Skin of body (tissue), 2 donors: ENCODE data around the gene FRZB. TPM values are rescaled to one million over a fixed set of nuclear protein-coding genes. Genes with fewer than 3 reads are reported as not detected.
"Not testable (repeated sequence)": the region's sequence is repeated elsewhere in the genome, so short reads cannot be mapped to it uniquely, and the experiment has no call there.

Experiments
- DNase-seq: peaks from one replicate; lab custom pipeline; 2025; lab: John Stamatoyannopoulos, UW
- total RNA-seq: library from RNA; depleted of rRNA; stranded (reverse); fragments of >200 nt; gene quantifications from one replicate; pipeline ENCODE4 v1.2.3, GENCODE V29; 2014

The FRZB gene, protein sequence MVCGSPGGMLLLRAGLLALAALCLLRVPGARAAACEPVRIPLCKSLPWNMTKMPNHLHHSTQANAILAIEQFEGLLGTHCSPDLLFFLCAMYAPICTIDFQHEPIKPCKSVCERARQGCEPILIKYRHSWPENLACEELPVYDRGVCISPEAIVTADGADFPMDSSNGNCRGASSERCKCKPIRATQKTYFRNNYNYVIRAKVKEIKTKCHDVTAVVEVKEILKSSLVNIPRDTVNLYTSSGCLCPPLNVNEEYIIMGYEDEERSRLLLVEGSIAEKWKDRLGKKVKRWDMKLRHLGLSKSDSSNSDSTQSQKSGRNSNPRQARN
- 8.1 TPM for total RNA-seq

DNA sequence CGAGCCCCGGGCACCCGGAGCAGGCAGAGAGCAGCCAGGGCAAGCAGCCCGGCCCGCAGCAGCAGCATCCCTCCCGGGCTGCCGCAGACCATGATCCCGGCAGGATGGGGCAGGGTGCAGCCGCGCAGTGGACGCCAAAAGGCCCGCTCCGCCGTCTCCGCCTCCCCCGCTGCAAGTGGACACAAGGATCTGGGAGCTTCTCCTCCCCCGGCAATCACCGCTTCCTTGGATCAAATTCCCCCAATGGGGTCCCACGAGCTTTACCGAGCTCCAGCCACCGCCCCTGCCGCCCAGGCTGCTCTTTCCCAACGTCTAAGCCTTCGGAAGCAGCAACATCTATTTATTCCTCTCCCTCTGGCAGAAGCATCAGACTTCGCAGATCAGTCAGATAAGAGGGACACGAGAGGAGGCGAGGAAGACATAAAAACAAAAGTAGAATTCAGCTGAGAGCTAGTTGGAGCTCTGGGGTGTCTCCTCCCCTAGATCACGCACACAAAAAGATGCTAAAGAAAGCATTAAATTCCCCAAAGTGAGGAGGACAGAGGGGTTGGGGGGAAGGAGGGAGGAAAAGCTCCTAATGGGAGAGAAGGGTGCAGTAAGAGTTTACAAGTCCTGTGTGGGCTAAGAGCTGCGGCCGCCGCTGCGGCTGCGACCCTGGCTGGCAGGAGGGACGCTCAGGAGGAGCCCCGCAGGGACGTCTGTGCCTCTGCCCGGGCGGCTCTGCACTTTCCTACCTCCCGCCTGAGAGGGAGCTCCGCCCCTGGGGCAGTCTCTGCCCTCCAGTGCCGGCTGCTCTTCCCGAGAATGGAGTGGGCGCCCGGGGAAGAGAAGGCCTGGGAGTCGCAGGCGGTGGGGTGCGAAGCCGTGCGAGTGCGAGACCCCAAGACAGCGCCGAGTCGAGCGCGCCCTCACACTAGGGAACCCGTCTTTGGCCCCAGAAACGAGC, at the start of gene FRZB:
TSS of gene FRZB (minus strand) at position 177 of the 946 bp plus-strand sequence. CDS start at position 92, 85 bp downstream.
- peak; percentile 59 for DNase-seq

DNA sequence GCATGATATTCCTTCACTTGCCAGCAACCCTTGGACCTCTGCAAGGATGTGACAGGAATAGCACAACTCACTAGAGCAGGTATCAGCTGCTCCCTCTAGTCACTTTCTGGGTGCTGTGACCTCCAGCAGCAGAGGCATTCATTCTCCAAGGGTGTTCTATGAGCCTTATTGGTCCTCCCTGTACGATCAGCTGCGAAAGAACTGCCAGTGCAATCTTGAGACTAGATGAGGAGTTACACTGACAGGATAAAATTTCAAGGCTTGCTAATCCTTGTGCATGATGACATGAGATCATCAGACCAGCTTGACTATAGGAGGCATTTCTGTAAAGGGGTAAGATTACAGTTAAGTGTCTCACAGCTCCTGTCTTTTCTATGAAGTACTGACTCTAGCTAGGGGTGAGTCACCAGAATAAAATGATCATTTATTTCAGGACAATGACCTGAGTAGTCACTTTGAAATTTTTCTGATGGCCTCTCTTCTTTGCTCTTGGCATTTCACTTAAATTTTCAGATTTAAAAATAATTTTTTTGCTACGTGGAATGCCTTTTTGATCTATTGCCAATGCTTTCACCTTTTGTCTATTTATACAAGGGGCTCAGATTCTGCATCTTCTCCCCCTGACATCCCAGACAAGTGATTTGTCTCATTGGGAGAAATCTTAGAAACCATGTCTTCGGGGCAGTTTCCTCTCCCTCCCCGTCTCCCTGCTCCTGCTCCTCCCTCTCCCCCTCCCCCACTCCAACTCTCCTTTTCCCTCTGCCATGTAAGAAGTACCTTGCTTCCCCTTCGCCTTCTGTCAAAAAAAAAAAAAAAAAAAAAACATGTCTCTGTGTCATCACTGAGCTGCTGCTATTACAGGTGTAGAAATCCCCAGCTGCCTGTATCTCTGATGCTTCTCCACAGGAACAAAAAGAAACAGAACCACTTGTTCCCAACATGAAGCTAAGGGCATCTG, 49.2 kb upstream of the FRZB start:
- DNase-seq: no peak

DNA sequence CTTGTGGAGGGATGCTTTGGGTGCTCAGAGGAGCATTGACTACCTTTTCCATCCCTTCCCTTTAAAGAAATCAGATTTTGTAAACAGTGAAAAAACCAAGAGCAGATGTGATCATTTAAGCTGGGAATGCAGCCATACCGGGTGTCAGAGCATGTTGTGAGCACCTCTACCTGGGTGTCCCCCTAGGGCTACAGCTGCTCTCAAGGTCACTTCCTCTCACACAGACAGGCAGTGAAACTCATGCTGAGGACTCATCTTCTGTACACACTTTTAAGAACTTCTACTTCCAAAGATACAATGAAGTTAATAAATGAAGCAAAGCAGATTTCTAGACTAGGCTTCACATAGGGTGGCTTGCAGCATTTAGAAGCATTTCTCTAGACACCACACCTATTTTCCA, 48.4 kb upstream of the FRZB start:
- DNase-seq: no peak

DNA sequence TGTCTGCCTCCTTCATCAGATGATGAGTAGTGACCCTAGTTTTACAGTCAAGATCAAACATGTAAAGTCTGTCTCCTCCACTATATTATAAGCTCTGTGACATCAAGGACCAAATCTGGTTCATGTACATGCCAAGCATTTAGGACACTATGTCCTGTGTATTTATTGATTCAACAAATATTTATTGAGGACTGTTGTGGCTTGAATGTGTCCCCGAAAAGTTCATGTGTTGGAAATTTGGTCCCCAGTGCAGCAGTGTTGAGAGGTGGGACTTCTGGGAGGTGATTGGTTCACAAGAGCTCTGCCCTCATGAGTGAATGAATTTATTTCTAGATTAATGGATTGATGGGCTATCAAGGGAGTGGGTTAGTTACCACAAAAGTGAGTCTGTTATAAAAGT, 46.6 kb upstream of the FRZB start:
- DNase-seq: no peak

DNA sequence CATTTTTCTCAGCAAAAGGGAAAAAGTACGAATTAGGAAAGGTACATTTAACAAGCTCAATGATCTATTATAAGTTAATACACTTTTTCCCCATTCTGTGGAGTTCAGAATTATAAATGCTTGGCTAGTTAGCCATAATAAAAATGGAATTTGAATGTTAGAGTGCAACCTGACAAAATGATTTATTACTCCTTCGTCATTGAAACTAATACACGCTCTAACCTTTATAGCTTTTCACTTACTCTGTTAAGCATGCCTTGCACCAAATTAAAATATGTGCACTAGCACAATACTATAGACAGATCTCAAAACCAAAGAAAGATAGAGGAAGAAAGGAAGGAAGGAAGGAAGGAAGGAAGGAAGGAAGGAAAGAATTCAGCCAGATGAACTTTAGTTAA, 46.1 kb upstream of the FRZB start:
- no peak for DNase-seq

DNA sequence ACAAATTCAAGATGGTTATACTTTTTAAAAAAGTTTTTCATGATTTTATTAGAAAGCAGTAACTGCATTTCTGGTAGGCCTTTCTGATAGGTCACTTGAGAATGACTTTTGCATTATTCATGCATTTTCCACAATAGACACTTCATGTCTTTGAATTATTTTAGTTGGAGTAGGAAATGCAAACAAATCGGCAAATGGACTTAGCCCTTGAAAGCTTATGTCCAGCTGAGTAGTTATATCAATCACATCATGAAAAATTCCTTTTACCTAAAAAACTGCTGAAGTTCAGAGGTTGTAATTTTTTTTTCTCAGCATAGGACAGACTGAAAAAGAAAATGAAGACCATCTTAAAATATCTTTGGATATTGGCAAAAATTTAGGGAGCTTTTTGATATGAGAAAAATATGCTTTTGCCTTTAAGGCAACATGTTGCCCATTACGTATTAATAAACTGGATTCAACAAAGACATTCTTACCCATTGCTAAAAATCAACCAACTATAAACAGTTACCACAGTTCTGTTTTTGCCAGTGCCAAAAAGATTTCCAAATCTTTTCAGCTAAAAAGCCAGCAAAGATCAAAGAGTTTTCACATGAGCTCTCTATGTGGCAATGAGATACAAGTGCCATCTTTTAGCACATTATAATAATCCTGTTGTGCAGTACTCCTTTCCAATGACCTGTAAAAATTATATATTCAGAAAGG, 45.5 kb upstream of the FRZB start:
- no peak for DNase-seq

DNA sequence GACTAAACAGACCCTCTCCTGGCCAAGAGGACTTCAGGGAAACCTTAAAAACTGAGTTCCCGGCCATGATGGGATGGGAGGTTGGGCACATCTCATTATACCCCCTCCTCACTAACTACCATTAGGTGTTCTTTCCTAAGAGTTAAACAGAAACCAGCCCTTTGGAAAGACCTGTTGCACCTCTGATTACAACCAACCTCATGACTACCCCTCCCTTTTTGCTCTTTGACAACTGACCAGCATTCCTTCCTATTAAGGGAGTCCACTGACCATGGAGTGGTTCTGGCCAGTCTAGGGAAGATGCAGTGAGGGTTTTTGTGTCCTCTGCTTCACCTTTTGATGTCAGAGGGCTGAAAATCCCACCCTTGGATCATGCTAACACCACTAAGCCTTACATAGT, 44.5 kb upstream of the FRZB start:
- DNase-seq: no peak

DNA sequence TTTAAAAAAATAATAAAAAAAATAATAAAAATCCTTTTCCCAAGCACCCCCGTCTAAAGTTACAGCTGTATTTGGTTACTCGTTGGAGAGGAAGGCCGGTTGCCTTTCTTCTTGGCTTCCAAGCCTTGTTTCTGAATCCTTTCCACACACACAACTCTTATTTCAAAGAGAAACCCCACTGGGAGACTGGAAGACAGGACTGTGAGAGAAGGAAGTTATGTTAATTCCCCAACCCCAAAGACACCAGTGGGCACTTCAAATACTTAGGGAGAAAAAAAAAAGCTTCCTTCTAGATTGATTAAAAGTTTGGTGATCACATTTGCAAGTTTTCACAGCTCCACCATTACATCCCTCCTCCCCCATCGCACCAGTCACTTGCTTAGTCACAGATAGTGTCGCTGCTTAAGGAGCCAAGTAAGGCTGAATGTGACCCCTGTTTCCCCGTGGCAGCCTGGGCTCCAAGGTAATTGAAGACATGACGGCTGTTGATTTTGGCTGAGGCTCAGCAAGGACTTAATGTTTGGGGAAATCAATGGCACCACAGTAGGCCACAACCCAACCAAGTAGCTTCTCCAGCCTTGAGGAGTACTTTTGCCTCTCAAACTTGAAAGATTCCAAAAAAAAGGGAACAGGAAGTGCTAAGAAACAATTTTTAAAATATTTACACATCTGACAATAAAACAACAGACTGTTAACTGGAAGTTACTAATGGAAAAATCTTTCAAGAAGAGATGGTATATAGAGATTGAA, 40.8 kb upstream of the FRZB start:
- no peak for DNase-seq

DNA sequence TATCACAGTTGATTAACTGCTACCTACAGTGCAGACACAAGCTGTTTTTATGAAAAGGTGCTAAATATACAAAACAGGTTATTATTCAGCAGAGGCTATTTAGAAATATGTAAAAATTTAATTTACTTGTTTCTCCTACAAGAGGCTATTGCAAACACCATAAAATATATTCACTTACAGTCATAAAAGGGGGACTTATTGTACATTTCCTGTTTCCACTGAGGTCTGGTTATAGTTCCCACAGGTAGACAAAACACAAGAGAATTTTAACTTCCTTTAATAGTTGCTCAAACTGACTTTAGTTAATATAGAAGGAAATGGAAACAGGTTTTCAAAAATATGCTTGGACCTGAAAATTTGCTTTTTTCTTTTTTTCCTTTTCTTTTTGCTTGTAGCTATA, 40.0 kb upstream of the FRZB start:
- DNase-seq: no peak

DNA sequence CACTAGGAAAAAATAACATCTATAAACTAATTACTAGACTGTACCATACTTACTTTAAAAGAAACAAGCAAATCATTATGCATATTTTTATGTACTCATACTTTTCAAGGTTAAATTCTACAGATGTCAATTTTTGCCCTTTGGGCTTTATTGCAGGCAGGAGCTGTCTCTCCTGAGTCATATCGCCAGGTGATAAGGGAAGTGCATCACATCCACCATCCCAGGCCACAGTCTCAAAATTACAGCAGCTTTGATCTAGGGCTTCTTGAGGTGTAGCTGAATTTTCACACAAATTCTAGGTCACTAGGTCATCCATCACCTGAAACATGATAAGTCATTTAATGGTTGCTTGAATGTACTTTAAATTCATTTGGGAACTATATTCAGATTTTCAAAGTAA, 38.4 kb upstream of the FRZB start:
- no peak for DNase-seq

DNA sequence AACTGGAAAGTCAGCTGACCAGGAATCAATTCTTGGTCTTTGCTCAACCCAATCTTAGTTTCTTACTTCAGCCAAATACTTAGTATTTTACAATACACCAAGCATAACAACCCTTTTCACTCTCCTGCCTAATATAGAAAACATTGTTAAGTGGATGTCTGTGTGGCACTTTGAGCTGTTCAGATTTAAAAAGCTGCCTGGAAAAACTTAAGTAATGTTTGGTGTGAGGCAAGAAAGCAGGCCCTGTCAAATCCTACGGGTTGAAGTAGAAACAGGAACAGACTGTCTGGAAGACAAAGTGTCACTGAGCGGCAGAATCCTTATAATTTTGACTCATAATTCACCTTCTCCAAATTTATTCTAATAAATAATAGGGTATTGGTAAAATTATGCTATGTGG, 37.1 kb upstream of the FRZB start:
- DNase-seq: no peak

DNA sequence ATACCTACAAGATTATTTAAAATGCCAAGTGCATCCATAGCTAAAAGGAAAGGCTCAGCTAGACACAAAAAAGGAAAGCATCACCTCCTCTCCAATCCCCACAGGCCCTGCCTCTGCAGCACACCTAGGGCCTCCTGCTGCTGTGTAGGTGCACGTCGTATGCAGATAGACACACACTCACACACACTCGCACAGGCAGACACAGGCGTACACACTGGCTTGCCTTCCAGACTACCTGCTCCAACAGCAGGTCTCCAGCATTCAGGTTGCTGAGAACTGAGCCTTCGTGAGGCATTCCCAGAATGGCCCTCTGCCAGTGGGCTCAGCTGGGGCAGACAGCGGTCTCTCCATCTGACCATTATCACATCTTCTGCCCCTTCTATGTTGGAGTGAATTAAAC, 35.3 kb upstream of the FRZB start:
- DNase-seq: no peak

DNA sequence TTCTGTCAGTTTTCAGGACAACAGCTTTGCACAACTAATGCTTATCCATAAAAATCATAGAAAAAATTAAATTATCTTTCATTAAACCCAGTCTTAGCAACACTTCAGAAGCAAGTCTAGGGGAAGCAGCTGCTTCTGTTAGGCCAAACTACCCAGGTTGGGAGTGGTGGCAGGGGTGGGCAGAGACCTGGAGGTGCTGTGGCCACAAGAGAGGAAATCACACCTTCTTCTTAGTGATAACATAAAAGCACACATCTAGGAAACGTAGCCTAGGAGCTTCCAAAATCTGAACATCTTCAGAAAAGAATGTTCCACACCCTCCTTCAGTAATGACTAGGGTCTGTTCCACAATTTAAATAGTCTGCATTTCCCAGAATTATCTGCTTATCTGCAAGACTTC, 32.3 kb upstream of the FRZB start:
- no peak for DNase-seq

DNA sequence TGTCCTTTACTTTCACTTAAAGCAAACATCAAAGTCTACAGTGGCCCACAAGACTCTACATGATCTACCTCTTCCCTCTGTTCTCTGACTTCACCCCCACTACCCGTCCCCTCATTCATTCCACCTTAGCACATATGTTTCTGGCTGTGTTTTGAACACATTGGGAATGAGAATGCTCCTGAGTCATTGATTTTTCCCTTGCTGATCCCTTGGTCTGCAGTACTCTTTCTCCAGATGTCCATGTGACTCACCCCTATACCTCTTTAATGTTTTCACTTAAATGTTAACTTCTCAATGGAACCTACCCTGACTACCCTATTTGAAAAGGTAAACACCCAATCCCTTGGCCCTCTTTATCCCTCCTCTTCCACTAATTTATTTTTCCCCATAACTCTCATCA, 30.7 kb upstream of the FRZB start:
- no peak for DNase-seq

DNA sequence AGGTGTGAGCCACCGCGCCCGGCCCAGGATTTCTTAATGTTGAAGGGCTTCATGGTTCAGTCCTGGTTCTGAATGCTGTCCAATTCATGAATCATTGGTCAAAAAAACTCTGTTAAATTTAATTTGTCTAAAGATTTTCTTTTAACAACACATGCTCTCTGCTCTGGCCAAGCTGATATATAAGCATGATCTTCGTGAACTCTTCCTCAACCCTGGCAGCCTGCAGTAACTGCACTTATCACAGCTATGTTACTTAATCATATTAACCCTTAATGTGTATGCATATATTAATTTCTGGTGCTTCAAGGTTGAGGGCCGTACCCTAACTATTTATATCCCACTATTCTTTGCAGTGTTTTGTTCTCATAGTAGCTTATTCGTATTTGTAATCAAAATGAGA, 29.4 kb upstream of the FRZB start:
- no peak for DNase-seq

DNA sequence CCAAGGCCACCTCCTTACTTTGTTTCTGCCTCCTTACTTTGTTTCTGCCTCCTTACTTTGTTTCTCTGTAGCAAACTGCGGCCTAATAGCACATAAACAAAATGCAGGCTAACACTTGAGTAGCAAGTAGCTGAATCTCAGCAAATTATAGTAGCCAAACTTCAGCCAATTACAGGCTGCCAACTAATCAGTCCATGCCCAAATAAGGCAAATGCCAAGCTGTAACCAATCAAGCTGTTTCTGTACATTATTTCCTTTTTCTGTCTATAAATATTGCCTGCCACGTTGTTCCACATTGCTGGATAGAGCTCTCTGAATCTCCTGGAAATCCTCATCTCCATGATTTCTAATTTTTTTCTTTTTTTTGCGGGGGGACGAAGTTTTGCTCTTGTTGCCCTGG, 28.7 kb upstream of the FRZB start:
- no peak for DNase-seq

DNA sequence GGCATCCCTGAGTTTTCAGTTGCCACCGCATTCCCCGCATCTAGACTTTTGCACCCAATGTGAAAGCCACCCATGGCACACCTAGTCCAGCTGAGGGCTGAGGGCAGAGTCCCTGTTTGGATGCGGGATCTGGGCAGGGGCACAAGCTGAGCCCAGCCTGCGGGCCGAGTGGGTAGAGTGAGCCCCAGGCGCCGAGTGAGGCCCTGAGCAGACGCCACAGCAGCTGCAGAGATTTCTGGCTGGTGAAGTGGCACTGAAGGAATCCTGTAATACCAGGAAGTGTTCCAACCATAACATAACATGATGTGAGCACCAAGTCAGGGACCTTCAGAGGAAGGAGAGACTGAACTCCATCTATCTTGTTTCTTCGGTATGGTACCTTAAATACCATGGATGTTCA, 27.7 kb upstream of the FRZB start:
- no peak for DNase-seq

DNA sequence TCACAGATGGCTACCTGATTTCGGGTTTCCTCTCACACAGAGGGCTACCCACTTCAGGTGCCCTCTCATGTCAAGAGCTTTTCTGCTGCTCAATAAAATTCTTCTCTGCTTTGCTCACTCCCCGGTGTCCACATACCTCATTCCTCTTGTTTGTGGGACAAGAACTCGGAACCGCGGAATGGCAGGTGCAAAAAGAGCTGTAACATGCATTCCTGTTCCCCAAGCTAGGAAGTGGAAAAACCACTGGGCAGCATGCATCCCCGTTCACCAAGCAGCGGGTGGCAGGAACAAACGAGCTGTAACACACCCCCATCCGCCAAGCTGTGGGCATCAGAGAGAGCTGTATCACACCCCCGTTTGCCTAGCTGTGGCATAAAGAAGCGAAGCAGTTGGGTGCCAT, 27.2 kb upstream of the FRZB start:
- no peak for DNase-seq

DNA sequence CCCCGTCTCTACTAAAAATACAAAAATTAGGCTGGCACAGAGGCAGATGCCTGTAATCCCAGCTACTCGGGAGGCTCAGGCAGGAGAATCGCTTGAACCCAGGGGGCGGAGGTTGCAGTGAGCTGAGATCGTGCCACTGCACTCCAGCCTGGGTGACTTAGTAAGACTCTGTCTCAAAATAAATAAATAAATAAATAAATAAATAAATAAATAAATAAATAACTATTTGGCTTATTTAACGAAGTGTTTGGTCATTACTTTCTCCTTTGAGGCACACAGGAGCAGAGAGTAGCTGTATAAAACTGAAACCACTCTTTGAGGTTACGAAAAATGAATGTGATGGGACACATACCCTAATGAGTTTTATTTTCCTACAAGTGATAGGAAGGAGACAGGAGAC, 26.6 kb upstream of the FRZB start:
- not testable (repeated sequence) for DNase-seq

DNA sequence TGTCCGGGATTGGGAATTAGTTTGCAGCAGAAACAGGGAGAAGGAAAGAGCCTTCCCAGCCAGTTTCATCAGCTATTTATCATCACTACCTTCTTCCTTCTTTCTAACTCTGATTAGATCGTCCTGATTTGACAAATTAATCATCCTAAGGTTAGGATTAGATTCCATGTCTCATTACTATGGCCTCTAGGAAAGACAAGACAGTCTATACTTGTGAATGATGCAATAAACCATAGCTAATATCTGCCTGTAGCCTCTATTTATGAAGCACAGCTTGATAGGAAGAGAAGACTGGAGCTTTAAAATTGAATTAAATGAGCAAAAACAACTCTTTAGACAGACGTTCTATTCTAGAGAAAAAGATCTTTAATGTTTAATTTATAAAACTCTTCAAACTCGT, 25.2 kb upstream of the FRZB start:
- DNase-seq: no peak
